Measurements from ENCODE around the gene P2RY2.

GRCh38 chr11:73199446-73199845 lies 18.6 kb upstream of the P2RY2 start:
- no peak for TF ChIP-seq CTCF (IDR thresholded peaks at IDR 0.05; ENCODE audit: low read length)
- TF ChIP-seq EZH2 (optimal IDR thresholded peaks at IDR 0.05; ENCODE audit: low read depth, low read length): no peak
